ENCODE data around the gene TSFM. TPM values are rescaled to one million over a fixed set of nuclear protein-coding genes. Genes with fewer than 3 reads are reported as not detected.

The TSFM gene
- total RNA-seq, 5 donors from 2014 or later (not counting 1 experiment from before 2014, with no cell fraction given) = 15.5 to 21.5 (median 20.2) TPM

DNA sequence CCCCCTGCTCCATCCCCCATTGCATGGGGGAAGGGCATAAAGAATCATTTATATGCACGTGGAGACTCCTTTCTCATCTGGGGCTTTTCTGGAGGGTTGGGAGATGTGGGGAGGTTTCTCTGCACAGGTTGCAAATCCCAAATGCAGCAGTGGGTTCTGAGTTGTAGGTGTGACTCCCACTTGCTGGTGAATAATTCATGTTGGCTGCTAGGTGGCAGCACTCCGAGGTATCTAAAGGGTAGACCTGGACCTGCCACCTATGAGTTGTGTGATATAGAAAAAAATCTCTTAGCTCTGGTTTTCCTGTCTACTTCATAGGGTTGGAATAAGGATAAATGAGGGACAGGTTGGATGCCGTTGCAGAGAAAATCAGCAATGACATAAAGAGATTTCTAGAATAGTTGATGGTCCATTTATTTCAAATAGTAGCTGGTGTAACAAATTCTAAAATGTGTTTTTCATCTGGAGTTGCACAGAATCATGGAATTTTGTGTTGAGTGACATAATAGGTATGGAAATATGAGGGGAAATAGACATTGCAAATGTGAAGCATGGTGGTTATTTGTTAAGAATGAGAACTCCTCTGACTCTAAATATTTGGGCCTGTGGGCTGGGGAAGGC, 23.1 kb upstream of the TSFM start:
- ChIA-PET CTCF (interaction anchor here (0.5 to 2.1 kb wide), 19 partner anchors 16 to 685 kb away, joined by 3 to 9 read pairs (median 4); partner anchors contain the start of gene TSFM (in 1 of the 2)), POLR2A (interaction anchor here in 1 of 2 donors (0.6 to 1.3 kb wide), 2 partner anchors 13 to 14 kb away, joined by 3 to 4 read pairs; partner anchors contain the start of genes EEF1AKMT3 and METTL1)
- no peaks in the 10 kb centered on the region for H3K9me3 Mint-ChIP-seq
- Histone ChIP-seq H3K27me3 (replicated peaks in 1 of 2; ENCODE audit: control insufficient read depth in 2 of 2, extremely low read depth in 1 of 2, insufficient read depth in 2 of 2, low read length in 1 of 2) (peaks cover 3 to 6% of the 10 kb centered on the region in 2 experiments), H3K36me3 (ENCODE audit: control insufficient read depth in 2 of 2, extremely low read depth in 1 of 2, insufficient read depth in 1 of 2, low read length in 1 of 2) (peaks cover 7 to 20% of the 10 kb centered on the region in 2 donors), H3K4me3 (ENCODE audit: control insufficient read depth in 1 of 2, extremely low read depth in 1 of 2, low read length in 1 of 2) (no peak overlapping the region), H3K9me3 (no peaks in the 10 kb centered on the region), H3K27ac (ENCODE audit: low read length) (no peak overlapping the region), H3K4me1 (ENCODE audit: control insufficient read depth in 1 of 2, extremely low read depth in 1 of 2, insufficient read depth in 2 of 2, low read length in 2 of 2) (peaks cover 7 to 28% of the 10 kb centered on the region in 2 experiments)
- H3K36me3 Mint-ChIP-seq = peaks cover 15% of the 10 kb centered on the region
- H3K27ac Mint-ChIP-seq = peak overlapping the region; percentile 11 to 46
- WGBS (ENCODE audit: insufficient coverage) = 40% methylated on average over 1 of the region's 3 CpGs
- DNase-seq = peak in 21 of 35 experiments; percentile 31 to 69 (median 47)
- H3K27me3 Mint-ChIP-seq = peaks cover 9 to 11% of the 10 kb centered on the region in 2 donors
- ATAC-seq (replicated peaks in 1 of 4) = no peak
- peaks cover 33 to 45% (median 40%) of the 10 kb centered on the region in 3 donors for H3K4me1 Mint-ChIP-seq
- no peak overlapping the region for H3K4me3 Mint-ChIP-seq

DNA sequence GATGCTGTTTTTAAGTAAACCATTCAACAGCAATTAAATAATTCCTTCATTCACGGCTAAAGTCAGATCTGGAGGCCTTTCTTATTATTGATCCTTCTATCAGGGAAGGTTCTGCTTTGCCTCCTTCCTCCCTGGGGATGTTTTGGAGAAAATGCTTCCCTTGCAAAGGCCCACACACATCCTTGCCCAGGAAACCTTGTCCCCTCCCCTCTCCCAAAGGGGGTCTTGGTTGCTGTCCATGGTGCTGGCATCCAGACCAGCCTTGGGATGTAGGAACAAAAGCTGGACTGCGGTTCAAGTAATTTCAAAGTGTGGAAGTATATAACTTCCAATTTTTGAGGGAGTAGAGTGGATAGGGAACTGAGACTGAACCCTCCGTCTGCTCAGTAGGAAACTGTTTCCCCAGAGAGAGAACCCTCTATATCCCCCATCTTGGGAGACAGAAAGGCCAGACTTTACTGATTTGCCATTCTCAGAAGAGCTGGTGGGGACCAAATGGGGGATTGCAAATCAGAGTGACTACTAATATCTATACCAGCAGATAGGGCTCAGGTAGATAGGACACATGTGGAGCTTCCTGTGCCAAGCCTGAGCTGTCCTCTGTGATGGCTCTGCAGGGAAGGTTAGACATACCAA, 22.1 kb upstream of the TSFM start:
- Mint-ChIP-seq H3K27ac (no peak overlapping the region), H3K27me3 (peaks cover 9 to 19% of the 10 kb centered on the region in 2 donors), H3K9me3 (no peaks in the 10 kb centered on the region), H3K4me1 (peaks cover 39 to 51% (median 46%) of the 10 kb centered on the region in 3 donors), H3K4me3 (no peak overlapping the region), H3K36me3 (peaks cover 15% of the 10 kb centered on the region)
- Histone ChIP-seq H3K4me1 (ENCODE audit: control insufficient read depth in 1 of 2, extremely low read depth in 1 of 2, insufficient read depth in 2 of 2, low read length in 2 of 2) (peaks cover 11 to 35% of the 10 kb centered on the region in 2 experiments), H3K27ac (ENCODE audit: low read length) (no peak overlapping the region), H3K4me3 (ENCODE audit: control insufficient read depth in 1 of 2, extremely low read depth in 1 of 2, low read length in 1 of 2) (no peak overlapping the region), H3K9me3 (no peaks in the 10 kb centered on the region), H3K27me3 (replicated peaks in 1 of 2; ENCODE audit: control insufficient read depth in 2 of 2, extremely low read depth in 1 of 2, insufficient read depth in 2 of 2, low read length in 1 of 2) (peaks cover 5 to 16% of the 10 kb centered on the region in 2 experiments), H3K36me3 (ENCODE audit: control insufficient read depth in 2 of 2, extremely low read depth in 1 of 2, insufficient read depth in 1 of 2, low read length in 1 of 2) (peaks cover 7 to 20% of the 10 kb centered on the region in 2 donors)
- CTCF ChIA-PET = interaction anchor here (0.6 to 2.1 kb wide), 3 partner anchors 15 to 144 kb away, joined by 3 to 8 read pairs (median 8); no protein-coding TSS in a partner anchor
- WGBS (ENCODE audit: insufficient coverage) = no CpG with 5 or more reads among the region's 3 CpGs
- DNase-seq = no peak
- ATAC-seq (replicated peaks in 1 of 4) = no peak
- POLR2A ChIA-PET = no interaction called here

DNA sequence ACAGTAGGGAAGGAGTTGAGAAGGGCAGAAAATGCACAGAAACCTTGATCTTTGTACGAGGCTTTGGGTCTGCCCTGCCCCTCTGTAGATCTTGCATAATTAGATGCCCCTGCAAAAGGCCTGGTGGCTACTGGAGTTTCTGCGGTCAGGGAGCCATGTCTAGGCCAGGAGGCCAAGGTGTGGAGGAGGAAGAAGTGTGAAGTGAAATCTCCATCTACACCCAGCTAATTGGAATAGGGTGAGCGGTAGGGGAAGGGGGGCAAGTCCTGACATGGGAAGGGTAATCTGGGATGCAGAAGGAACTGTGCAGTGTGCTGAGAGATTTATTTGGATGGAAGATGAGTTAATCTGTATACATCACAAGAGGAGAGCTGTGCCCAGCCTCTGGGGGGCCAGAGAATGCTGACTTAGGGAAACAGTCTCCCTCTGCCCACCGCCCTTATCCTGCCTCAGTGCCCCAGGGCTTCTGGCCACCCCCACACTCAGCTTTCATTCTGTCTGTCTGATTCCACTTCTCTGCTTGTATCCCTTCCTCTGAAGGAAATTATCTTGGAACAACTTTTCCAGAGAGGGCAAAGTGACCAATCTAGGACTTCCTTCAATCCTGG, 21.1 kb upstream of the TSFM start:
- ATAC-seq (replicated peaks in 1 of 4) = no peak
- Mint-ChIP-seq H3K36me3 (peaks cover 15% of the 10 kb centered on the region), H3K27ac (no peak overlapping the region)

DNA sequence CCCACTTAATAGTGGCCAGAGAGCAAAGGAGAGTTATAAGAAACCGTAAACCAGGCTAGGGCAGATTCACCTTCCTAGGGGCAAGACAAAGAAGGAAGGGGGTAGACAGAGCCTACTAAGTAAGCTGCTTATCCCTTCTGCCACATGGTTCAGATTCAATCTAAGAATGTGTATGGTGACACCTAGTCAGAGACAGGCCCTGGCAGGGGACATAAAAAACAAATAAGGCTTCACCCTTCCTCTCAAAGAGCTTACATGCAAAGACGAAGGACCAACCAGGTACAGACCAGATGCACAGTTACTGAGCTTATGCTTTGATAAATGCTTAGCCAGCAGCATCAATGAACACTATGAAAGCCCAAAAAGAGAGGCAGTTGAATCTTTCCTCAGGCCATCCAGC, 20.1 kb upstream of the TSFM start:
- Mint-ChIP-seq H3K4me3 (no peak overlapping the region), H3K27me3 (peaks cover 16 to 35% of the 10 kb centered on the region in 2 donors), H3K27ac (no peak overlapping the region), H3K4me1 (peaks cover 38 to 53% (median 43%) of the 10 kb centered on the region in 3 donors), H3K9me3 (no peaks in the 10 kb centered on the region), H3K36me3 (peaks cover 12% of the 10 kb centered on the region)
- H3K27me3 ChIP-seq (replicated peaks in 1 of 2; ENCODE audit: control insufficient read depth in 2 of 2, extremely low read depth in 1 of 2, insufficient read depth in 2 of 2, low read length in 1 of 2) = peaks cover 19 to 35% of the 10 kb centered on the region in 2 experiments
- POLR2A ChIA-PET = no interaction called here
- DNase-seq (no peak), ATAC-seq (replicated peaks in 1 of 4) (no peak)
- H3K4me1 ChIP-seq (ENCODE audit: control insufficient read depth in 1 of 2, extremely low read depth in 1 of 2, insufficient read depth in 2 of 2, low read length in 2 of 2) = peaks cover 9 to 35% of the 10 kb centered on the region in 2 experiments
- WGBS (ENCODE audit: insufficient coverage) = 86% methylated on average over 1 of the region's 2 CpGs
- CTCF ChIA-PET = interaction anchor here (1.2 to 1.6 kb wide), 3 partner anchors 19 to 141 kb away, joined by 3 read pairs; no protein-coding TSS in a partner anchor
- peaks cover 7 to 20% of the 10 kb centered on the region in 2 donors for H3K36me3 ChIP-seq (ENCODE audit: control insufficient read depth in 2 of 2, extremely low read depth in 1 of 2, insufficient read depth in 1 of 2, low read length in 1 of 2)
- H3K27ac ChIP-seq (ENCODE audit: low read length) = no peak overlapping the region
- no peaks in the 10 kb centered on the region for H3K9me3 ChIP-seq
- no peak overlapping the region for H3K4me3 ChIP-seq (ENCODE audit: control insufficient read depth in 1 of 2, extremely low read depth in 1 of 2, low read length in 1 of 2)

More for the DNA sequence above, 21.1 kb upstream of the TSFM start:
- Histone ChIP-seq H3K27ac (ENCODE audit: low read length) (no peak overlapping the region), H3K4me1 (ENCODE audit: control insufficient read depth in 1 of 2, extremely low read depth in 1 of 2, insufficient read depth in 2 of 2, low read length in 2 of 2) (peaks cover 9 to 37% of the 10 kb centered on the region in 2 experiments), H3K27me3 (replicated peaks in 1 of 2; ENCODE audit: control insufficient read depth in 2 of 2, extremely low read depth in 1 of 2, insufficient read depth in 2 of 2, low read length in 1 of 2) (peaks cover 10 to 26% of the 10 kb centered on the region in 2 experiments), H3K9me3 (no peaks in the 10 kb centered on the region), H3K36me3 (ENCODE audit: control insufficient read depth in 2 of 2, extremely low read depth in 1 of 2, insufficient read depth in 1 of 2, low read length in 1 of 2) (peaks cover 7 to 20% of the 10 kb centered on the region in 2 donors), H3K4me3 (ENCODE audit: control insufficient read depth in 1 of 2, extremely low read depth in 1 of 2, low read length in 1 of 2) (no peak overlapping the region)
- WGBS (ENCODE audit: insufficient coverage) = 88% methylated on average over 1 of the region's 4 CpGs
- POLR2A ChIA-PET = no interaction called here
- CTCF ChIA-PET = interaction anchor here (0.6 to 1.3 kb wide), 4 partner anchors 13 to 142 kb away, joined by 3 to 5 read pairs (median 3); partner anchors contain the start of gene TSPAN31 (in 1 of the 2)
- H3K9me3 Mint-ChIP-seq = no peaks in the 10 kb centered on the region
- H3K27me3 Mint-ChIP-seq = peaks cover 13 to 28% of the 10 kb centered on the region in 2 donors
- peaks cover 40 to 54% (median 47%) of the 10 kb centered on the region in 3 donors for H3K4me1 Mint-ChIP-seq
- no peak overlapping the region for H3K4me3 Mint-ChIP-seq
- no peak for DNase-seq

DNA sequence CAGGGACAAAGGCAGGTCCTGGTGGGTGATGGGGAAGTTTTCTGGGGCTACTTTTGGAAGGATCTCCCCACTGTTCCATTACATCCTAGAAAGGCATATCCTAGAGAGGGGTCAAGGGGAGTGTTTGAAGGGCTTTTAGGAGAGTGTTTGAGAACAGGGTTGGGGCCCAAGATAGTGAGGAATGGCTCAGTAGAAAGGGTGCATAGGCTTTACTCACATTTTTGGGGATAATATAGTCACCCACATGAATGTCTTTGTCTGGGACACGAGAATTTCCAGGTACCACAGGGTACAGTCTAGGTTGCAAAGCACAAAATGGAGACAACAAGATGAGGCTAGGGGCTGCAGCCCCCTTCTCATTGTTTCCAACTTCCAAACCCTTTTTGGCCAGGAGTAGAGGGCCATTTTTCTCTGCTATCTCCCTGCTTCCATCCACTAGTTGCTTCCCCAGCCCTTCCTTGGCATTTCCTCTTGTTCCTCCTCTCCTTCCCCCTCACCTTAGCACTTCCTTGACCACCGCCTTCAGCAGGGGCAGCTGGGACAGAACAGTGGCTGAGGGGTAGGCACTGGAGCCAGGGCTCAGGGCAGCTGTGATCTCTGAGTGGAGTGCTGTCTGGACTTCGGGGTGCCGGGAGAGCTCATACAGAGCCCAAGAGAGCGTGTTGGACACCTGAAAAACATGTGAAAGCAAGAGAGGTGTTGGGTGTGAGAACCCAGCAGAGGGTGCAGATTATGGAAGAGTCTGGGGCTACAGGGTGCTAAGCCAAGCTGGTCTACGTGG, 18.5 kb upstream of the TSFM start:
- peaks cover 33 to 45% (median 36%) of the 10 kb centered on the region in 3 donors for H3K4me1 Mint-ChIP-seq
- no peak overlapping the region for H3K27ac ChIP-seq (ENCODE audit: low read length)
- peaks cover 11% of the 10 kb centered on the region for H3K36me3 Mint-ChIP-seq
- POLR2A ChIA-PET = no interaction called here
- no peaks in the 10 kb centered on the region for H3K9me3 ChIP-seq
- CTCF ChIA-PET = interaction anchor here (0.5 to 1.6 kb wide), 4 partner anchors 8 to 47 kb away, joined by 3 to 9 read pairs (median 6); partner anchors contain the start of gene MARCHF9 (in 1 of the 2)
- 89% methylated on average over 5 of the region's 6 CpGs for WGBS (ENCODE audit: insufficient coverage)
- peak overlapping the region in 1 of 2 donors; percentile 19 for H3K27ac Mint-ChIP-seq
- peak overlapping the region; percentile 79 to 86 (median 84) for H3K4me3 Mint-ChIP-seq
- H3K36me3 ChIP-seq (ENCODE audit: control insufficient read depth in 2 of 2, extremely low read depth in 1 of 2, insufficient read depth in 1 of 2, low read length in 1 of 2) = peaks cover 1 to 5% of the 10 kb centered on the region in 2 donors
- H3K27me3 ChIP-seq (replicated peaks in 1 of 2; ENCODE audit: control insufficient read depth in 2 of 2, extremely low read depth in 1 of 2, insufficient read depth in 2 of 2, low read length in 1 of 2) = peaks cover 19 to 35% of the 10 kb centered on the region in 2 experiments
- peak overlapping the region in 1 of 2 donors; percentile 65 for H3K4me3 ChIP-seq (ENCODE audit: control insufficient read depth in 1 of 2, extremely low read depth in 1 of 2, low read length in 1 of 2)
- ATAC-seq (replicated peaks in 1 of 4) (no peak), DNase-seq (no peak)
- peaks cover 16 to 36% of the 10 kb centered on the region in 2 donors for H3K27me3 Mint-ChIP-seq
- H3K9me3 Mint-ChIP-seq = no peaks in the 10 kb centered on the region
- peaks cover 9 to 33% of the 10 kb centered on the region in 2 experiments for H3K4me1 ChIP-seq (ENCODE audit: control insufficient read depth in 1 of 2, extremely low read depth in 1 of 2, insufficient read depth in 2 of 2, low read length in 2 of 2)
